ENCODE measurements around the gene KANSL3.

DNA sequence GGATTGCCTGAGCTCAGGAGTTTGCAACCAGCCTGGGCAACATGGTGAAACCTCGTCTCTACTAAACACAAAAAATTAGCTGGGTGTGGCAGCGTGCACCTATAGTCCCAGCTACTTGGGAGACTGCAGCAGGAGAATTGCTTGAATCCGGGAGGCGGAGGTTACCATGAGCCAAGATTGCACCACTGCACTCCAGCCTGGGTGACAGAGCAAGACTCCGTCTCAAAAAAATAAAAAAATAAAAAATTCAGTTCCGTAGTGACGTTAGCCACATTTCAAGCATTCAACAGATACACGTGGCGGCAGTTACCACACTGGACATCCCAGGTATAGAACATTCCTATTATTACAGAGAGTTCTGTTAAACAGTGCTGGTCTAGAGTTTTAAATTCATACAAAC is 4.5 kb downstream of the KANSL3 start:
- TF ChIP-seq EP300 (IDR thresholded peaks at IDR 0.05): no peak
- TF ChIP-seq, protein P1, sequence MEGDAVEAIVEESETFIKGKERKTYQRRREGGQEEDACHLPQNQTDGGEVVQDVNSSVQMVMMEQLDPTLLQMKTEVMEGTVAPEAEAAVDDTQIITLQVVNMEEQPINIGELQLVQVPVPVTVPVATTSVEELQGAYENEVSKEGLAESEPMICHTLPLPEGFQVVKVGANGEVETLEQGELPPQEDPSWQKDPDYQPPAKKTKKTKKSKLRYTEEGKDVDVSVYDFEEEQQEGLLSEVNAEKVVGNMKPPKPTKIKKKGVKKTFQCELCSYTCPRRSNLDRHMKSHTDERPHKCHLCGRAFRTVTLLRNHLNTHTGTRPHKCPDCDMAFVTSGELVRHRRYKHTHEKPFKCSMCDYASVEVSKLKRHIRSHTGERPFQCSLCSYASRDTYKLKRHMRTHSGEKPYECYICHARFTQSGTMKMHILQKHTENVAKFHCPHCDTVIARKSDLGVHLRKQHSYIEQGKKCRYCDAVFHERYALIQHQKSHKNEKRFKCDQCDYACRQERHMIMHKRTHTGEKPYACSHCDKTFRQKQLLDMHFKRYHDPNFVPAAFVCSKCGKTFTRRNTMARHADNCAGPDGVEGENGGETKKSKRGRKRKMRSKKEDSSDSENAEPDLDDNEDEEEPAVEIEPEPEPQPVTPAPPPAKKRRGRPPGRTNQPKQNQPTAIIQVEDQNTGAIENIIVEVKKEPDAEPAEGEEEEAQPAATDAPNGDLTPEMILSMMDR (IDR thresholded peaks at IDR 0.05): no peak
- no peak for TF ChIP-seq POLR2AphosphoS5 (IDR thresholded peaks at IDR 0.05)
